ENCODE data around the gene ST7L.

Gene ST7L

DNA sequence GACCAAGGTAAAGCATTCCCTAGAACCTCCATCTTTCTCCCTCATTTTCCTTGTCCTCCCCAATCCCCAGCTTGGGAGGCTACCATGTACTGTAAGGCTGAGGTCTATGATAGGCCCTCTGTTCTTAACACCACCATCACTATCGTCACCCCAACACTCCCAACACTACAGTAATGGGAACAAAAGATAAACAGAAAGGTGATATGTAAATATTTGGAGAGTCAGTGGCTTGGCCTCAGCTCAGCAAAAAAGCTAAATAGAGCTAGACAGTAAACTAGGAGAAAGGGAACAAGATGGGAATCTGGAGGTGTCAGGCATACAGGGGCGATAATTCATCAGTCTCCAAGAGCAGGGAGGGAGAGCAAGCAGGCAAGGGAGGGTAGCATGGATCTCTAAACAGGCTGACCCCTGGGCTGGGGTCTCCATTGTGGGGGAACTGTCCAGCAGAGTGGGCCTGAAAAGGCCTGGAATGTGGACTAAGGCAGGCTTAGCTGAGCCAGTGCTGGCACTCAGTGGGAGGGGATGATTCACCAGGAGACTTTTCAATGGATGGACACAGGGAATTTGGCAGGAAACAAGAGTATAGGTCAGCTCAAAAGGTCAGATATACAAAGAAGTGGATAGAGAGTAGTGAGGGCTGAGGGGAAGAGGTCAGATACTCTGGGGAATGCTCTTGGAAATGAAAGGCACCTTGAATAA is 103.5 kb downstream of the ST7L start:
- no peak for DNase-seq (ENCODE audit: low read depth)

DNA sequence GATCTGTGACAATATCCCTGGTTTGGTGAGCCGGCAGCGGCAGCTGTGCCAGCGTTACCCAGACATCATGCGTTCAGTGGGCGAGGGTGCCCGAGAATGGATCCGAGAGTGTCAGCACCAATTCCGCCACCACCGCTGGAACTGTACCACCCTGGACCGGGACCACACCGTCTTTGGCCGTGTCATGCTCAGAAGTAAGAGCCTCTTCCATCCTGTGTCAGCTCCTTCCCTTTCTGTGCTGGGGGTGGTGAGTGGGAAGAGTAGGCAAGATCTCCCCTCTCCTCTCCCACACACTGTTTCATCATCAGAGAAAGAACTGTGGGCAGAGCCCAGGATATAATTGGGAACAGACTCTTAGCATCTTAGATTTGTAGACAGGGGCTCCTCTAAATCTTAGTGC is 104.0 kb downstream of the ST7L start:
- no peak for DNase-seq (ENCODE audit: low read depth)

DNA sequence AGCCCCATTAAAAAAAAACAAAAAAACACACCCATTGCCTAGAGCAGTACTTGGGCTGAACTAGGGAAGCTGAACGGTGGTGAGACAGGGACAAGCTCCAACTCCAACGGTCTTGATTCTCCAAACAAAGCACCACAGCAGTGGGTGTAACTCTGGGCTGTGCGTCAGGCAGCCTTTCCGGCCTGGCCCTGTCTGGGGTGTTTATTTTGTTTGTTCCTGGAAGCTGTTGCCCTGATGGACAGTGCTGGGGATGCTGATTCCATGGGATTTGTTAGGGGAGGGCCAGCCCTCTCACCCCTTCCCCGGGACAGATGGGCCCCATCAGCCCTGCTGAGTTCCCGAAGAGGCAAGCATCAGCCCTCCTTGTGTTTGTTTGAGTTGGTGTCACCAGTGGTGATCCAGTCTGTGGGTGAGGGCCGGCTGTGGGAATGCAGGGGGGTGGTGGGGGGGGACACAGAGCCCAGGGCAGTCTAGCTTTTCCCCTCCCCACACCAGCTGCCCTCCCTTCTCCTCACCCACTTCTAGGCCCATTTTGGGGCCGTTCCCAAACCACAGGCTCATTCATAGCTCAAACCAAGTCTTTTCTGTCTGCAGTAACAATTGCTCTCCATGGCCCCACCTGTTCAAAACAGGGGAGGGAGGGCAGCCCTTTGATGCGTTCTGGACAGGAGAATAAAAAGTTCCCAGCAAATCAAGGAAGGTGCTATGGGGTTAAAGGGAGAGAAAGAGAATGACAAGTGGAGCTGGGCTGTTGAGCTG is 105.7 kb downstream of the ST7L start:
- DNase-seq (ENCODE audit: low read depth), result no peak

DNA sequence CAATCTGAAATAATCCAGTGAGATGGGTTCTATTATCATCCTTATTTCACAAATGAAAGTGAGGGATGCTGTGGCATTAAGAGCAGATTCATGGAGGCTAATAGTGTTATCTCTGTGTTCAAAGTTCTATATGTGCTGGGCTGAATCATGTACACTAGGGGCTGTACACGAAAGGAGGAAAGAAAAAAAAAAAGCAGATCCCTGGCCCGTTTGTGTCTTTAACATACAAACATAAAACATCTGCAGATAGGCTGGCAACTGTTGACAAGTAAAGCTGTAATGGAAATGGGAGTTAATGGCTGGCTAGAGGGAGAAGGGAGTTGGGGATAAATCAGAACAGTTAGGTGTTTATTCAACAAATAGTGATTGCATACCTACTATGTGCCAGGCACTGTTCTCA is 107.0 kb downstream of the ST7L start:
- no peak for DNase-seq (ENCODE audit: low read depth)

DNA sequence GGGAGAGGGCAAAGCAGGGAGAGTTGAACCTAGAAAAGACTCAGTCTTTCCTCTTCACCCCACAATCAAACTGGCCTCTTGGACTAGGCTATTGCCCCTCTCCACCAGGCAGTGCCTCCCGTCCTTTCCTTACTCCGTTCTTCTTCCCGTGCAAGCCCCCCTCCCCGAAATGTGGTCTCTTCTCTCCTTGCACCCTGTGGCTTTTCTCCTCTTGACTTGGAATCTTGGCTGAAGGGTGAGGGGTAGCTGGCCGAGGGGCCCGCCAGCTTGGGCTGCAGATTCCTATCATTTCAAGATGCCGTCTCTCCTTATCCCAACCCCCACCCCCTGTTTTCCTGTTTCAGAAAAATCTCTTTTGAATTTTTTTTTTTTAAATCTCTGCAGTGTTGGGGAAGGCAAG is 108.6 kb downstream of the ST7L start:
- no peak for DNase-seq (ENCODE audit: low read depth)

DNA sequence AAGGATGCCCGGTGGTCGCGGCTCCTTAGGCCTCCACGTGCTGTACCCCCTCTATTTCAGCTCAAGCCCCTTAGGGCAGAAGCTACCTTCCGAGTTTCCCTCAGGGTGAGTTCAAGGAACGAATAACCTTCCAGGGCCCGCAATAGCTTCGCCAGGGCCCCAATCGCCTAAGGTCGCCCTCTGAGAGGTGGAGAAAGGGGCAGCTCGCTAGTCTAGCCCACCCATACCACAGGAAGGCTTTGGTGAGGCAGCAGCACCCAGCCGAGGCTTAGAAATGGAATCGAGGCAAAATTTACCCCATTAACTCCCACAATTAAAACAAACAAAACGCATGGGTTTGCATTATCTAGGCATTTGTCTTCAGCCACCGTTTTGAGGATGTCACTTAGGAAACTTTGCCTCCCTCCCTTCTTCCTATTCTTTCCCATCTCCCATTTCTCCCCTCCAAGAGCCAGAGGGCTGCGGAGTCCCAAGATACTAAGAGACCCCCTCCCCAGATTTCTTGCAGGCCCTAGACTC is 109.2 kb downstream of the ST7L start:
- no peak for DNase-seq (ENCODE audit: low read depth)

DNA sequence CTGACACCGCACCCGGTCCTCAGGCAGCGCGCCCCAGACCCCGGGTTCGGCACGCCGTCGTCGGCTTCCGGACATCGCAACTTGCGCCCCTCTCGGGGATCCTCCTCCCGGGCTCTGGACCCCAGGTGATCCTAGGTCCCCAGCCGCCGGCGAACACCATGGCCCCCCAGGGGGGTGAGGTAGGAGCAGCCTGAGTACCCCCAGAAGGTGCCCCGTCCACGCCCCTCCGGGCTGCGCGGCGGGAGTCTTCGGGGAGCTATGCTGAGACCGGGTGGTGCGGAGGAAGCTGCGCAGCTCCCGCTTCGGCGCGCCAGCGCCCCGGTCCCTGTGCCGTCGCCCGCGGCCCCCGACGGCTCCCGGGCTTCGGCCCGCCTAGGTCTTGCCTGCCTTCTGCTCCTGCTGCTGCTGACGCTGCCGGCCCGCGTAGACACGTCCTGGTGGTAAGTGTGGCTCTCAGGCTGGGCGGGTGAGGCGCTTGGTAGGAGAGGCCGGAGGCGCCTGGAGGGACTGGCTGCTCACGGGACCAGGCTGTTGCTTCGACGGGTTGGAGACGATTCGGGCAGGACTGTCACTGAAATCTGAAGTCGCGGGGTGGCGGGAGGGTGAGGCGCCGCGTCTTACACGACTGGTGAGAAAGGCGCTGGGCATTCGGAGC is 109.8 kb downstream of the ST7L start:
- no peak for DNase-seq (ENCODE audit: low read depth)

DNA sequence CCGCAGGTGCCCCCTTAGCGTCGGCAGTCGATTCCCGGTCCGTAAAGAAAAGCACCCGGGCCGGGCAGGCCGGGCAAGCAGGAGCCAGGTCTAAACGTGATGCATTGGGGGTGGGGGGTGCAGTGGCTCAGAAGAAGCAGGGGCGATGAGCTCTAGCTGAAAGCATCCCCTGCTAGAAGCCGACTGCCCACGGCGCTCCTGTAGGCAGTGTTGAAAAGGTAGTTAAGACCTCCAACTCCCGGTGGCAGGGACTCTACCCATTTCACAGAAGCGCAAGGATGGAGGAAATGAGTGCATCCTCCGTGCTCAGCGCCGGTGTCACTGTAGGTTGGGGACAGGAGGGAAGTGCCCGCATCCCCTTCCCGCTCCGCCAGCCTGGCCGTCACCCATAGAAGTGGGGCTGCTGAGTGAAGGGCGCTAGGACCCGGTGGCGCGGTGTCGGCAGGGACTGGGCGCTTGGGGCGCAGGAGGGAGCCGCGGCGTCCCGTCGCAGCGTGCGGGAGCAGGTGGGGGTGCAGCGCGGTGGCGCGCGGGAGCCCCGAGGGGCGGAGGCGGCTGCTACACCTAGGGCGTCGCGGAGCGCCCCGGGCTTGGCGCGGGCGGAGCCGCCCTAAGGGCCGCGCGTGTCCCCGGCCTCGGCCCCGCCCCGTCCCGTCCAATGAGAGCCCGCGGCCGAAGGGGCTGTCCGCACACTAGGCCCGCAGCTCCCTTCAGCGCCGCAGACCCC is 110.5 kb downstream of the ST7L start, which contains the start of gene WNT2B:
Gene WNT2B (plus strand): TSS at position 688 of the 727 bp plus-strand sequence. CDS start 298 bp downstream, outside the sequence.
- no peak for DNase-seq (ENCODE audit: low read depth)

DNA sequence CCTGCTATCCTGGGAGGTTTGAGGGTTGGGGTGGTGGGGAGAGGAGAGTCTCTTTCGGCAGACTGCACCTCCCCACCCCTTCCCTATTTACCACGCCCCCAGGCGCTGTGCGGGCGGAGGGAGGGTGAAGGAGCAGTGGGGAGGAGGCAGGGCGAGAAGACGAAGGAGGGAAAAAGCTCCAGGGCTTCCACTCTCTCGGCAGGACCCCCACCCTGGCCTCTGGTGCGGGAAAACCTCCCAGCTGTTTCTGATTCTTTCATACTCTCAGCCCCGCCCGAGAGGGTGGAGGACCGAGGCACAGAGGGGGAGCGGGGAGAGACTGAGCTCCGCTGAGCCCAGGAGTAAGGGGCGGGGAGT is 111.0 kb downstream of the ST7L start:
- no peak for DNase-seq (ENCODE audit: low read depth)

DNA sequence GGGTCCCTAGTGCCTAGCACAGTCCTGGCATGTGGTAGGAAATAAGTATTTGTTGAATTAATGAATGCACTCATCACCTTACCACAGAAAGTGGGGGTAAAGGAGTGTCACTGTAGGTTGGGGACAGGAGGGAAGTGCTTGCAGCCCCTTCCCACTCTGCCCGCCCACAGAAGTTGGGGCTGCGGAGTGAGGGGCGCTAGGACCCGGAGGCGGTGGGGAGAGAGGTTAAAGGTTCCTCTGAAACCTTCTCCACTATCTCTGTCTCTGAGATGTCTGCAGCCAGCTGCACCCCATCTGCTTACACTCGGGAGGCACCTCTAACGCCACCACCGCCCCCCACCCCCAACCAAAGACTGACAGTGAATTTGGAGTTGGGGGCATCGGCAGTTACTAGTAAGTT is 111.6 kb downstream of the ST7L start:
- DNase-seq (ENCODE audit: low read depth), result no peak

DNA sequence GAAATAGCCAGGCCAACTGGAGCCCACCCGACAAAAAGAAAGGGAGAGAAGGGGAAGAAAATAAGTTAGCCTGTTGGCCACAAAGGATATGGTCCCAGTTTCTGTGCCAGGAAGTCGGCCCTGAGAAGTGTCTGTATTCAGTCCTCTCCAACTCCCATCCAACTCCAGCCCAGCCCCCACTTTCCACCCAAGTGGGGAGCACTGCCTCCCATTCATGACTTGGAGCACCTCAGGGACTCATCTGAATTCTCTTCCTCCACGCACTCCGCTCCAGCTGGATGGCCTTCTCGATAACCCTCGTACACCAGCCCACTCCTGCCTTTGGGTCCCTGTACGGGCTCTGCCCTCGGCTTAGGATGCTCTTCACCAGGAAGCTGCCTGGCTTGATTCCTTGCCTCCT is 112.2 kb downstream of the ST7L start:
- DNase-seq (ENCODE audit: low read depth), result no peak

DNA sequence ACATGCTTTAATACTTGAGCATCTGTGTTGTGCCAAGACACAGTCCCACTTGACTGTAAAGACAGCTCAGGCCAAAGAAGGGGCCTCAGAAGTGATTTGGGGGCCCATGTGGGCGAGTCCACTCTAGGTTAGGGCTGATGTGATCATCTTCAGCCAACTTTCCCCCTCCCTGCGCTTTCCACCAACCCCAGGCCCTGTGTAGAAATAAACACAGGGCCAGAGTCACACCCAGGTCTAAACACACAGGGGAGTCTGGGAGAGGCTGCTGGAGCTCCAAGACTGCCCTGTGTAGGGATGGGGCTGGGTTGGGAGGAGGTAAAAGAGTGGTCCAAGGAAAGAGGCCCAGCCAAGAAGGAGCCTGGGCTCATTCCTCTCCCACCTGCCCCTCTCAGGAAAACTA is 112.6 kb downstream of the ST7L start:
- DNase-seq (ENCODE audit: low read depth), result no peak

DNA sequence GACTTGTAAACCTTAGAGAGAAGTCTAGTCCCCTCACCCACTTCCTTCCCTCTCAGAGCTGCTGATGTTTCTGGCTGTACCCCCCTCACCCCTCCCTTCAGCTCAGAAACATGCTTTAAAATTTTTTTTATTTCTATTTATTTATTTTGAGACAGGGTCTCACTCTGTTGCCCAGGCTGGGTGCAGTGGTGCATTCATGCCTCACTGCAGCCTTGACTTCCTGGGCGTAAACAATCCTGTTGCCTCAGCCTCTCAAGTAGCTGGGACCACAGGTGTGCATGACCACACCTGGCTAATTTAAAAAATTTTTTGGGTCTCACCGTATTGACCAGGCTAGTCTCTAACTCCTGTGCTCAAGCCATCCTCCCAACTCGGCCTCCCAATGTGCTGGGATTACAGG is 113.1 kb downstream of the ST7L start:
- DNase-seq (ENCODE audit: low read depth), result no peak

DNA sequence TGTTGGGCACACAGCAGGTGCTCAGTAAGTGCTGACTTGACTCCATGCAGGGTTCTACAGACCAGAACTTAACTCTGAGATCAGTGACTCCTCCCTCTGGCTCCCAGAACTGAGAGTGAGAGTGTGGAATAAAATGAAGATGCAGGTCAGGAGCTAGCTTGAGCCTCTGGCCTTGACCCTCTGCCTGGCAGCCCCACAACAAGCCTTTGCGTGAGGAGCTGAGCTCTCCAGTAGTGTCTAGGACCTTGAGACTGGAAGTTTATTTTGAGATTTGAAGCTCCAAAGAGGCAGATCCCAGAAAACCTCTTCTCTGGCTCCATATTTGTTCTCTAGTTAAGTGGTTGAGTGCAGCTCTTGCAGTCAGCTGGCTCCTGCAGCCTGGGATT is 113.5 kb downstream of the ST7L start:
- no peak for DNase-seq (ENCODE audit: low read depth)

DNA sequence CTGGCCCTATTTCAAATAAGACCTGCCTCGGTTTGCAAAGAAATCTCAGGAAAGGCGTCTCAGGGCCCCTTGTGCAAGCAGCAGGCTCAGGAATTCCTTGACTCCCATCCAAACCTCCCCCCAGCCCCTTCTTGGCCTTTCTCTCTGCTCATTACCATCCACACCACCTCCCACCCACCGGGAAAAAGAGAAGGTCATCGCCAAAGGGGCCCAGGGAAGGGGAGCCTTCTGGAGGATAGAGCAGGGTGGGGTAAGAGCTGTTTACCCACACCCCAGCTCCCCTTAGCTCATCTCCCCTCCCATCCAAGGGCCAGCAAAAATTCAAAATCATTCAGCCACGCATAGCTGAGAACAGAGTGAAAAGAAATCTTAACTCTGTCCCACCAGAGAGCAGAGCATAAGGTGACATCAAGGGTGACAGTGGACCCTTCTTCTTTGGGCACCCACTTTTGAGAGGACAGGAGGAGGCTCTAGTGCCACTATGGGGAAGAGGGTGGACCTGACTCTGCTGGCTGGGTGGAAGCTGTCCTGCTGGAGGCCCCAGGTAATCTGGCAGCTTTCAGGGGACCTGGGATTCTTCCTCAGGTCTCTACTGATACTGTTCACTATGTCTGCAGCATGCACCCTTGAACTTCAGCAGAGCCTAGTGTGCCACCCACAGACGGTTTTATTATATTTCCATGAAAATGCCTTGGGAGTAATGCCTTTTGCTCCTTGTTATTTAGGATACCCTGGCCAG is 114.1 kb downstream of the ST7L start:
- no peak for DNase-seq (ENCODE audit: low read depth)

DNA sequence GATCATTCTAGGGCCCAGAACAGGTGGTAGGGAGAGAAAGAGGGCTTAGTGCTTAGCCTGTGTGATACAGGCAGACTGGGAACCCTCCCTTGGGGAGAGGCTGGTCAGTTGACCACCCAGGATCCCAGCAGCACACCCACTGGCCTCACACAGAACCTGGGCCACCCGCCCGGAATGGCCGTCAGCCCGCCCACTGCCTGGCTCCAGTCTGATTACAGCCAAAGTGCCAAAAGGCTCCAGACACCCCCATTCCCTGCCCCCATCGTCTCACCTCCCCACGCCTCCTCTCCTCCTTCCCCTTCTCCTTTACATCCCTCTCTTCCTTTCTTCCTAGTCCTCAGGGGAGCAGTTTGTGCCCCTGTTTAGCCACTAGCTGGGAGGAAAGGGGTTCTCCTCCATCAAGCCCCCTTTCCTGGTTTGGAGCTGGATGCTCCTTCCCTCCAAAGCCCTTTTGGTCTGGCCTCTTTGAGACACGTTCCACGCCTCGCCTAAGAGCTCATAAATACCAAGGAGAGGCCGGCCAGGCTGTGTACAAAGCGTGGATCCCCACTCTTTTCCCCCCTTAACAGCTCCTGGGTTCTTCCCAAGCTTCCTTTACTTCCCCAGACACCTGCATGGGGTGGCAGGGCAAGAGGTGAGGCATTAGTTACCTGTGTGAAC is 114.8 kb downstream of the ST7L start:
- DNase-seq (ENCODE audit: low read depth), result no peak

DNA sequence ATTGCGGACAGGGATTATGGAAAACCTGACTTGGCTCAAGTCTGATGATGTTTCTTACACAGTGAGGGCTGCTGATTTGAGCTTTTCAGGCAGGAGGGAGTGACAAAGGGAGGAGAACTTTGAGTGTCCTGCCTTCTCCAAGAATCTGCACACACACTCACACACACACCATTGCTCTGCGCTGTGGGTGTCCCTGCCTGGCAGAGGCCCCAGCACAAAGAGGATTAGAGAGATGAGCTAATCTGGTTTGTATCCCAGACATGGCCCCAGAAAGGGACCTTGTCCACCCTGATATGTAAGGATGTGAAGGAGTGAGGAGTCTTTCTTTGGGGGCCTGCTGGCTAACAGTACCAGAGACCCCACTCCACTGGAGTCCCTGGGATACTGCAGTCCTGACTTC is 116.1 kb downstream of the ST7L start:
- no peak for DNase-seq (ENCODE audit: low read depth)

DNA sequence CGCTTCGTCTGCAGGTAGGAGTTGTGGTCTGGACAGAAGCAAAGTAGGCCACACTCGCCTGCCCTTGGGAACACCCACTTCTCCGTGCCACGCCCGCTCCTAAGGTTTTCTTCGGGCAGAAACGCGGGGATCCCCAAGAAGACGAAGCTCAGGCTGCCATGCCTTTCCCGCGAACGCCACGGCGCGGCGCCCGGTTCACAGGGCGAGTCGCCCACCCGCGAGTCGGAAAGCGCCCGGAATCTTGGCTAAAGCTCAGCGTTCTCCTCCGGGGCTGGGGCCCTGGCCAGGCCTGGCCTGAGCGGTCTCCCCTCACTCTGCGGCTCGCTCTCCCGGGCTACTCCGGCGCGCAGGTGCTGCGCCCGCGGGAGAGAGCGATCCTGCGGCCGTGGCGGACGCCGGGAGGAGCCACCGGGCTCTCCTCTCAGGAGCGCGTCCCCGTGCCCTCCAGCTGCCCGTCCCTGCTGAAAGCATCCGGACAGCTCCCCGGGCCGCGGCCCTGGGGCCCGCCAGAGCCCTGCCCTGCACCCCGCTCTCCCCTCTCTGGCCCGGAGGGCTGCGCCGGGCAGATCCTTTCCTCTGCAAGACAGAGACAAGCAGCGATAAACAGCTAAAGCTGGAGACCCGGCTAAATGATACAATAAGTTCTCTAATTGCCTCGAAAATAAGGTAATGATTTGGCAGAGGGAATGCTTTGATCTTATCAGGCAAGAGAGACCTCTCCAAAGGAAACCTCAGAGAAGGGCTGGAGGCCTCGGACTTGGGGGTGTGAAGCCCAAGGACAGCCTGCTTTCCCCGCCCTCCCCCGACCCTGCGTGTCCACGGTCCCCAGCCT is 116.9 kb downstream of the ST7L start:
- no peak for DNase-seq (ENCODE audit: low read depth)

DNA sequence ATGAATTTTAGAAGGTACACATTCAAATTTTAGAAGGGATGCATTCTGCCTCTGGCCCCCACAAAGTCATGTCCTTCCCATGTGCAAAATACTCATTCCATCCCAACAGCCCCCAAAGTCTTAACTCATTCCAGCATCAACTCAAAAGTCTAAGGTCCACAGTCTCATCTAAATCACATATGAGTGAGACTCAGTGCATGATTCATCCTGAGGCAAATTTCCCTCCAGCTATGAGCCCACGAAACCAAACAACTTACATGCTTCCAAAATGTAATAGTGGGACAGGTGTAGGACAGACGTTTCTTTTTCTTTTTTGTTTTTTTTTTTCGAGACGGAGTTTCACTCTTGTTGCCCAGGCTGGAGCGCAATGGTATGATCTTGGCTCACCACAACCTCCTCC is 122.7 kb downstream of the ST7L start:
- no peak for DNase-seq (ENCODE audit: low read depth)

DNA sequence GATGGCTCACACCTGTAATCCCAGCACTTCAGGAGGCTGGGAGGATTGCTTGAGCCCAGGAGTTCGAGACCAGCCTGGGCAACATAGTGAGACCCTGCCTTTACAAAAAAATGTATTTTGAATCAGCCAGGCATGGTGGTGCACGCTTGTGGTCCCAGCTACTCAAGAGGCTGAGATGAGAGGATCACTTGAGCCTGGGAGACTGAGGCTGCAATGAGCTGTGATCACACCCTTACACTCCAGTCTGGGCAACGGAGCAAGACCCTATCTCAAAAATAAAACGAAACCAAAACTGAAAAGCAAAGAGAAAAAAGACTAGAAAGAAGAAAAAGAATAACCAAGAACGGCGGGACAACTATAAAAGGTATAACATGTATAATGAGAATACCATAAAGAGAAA is 125.6 kb downstream of the ST7L start:
- DNase-seq (ENCODE audit: low read depth), result no peak

Data from HS-5 (cell line).